ENCODE measurements around the gene ZBTB5.
"Not testable (repeated sequence)": the region's sequence is repeated elsewhere in the genome, so short reads cannot be mapped to it uniquely, and the experiment has no call there.

The ZBTB5 gene

GRCh38 chr9:37428345-37428744, 36.9 kb downstream of the ZBTB5 start:
- ChIA-PET CTCF (interaction anchor here (1.2 to 2.2 kb wide), 2 partner anchors 14 to 17 kb away, joined by 4 to 6 read pairs; no protein-coding TSS in a partner anchor), POLR2A (no interaction called here)
- no peak for TF ChIP-seq CTCF (IDR thresholded peaks at IDR 0.05; ENCODE audit: control extremely low read depth, extremely low read depth, low read depth, missing control alignments)
- DNase-seq (ENCODE audit: extremely low spot score), result no peak

- POLR2A ChIA-PET, result interaction anchor here (1.2 kb wide), 1 partner anchor 16 kb away, joined by 3 read pairs; no protein-coding TSS in a partner anchor
- no peak for TF ChIP-seq CTCF (IDR thresholded peaks at IDR 0.05; ENCODE audit: control extremely low read depth, extremely low read depth, low read depth, missing control alignments)
- DNase-seq (ENCODE audit: extremely low spot score), result no peak
- CTCF ChIA-PET, result interaction anchor here (7.4 kb wide), 1 partner anchor 15 kb away, joined by 49 read pairs; no protein-coding TSS in a partner anchor
Measured at GRCh38 chr9:37426846-37427245, 38.4 kb downstream of the ZBTB5 start.

- ChIA-PET POLR2A (interaction anchor here (1.2 kb wide), 1 partner anchor 15 kb away, joined by 3 read pairs; no protein-coding TSS in a partner anchor), CTCF (interaction anchor here (7.4 kb wide), 1 partner anchor 15 kb away, joined by 49 read pairs; no protein-coding TSS in a partner anchor)
- not testable (repeated sequence) for DNase-seq (ENCODE audit: extremely low spot score)
Measured at GRCh38 chr9:37426431-37426830, 38.8 kb downstream of the ZBTB5 start.

GRCh38 chr9:37425298-37425752, 39.9 kb downstream of the ZBTB5 start:
- ChIA-PET POLR2A (no interaction called here), CTCF (interaction anchor here (2.7 to 7.4 kb wide), 2 partner anchors 10 to 13 kb away, joined by 11 to 49 read pairs; no protein-coding TSS in a partner anchor)
- no peak for DNase-seq (ENCODE audit: extremely low spot score)
- TF ChIP-seq CTCF (IDR thresholded peaks at IDR 0.05; ENCODE audit: control extremely low read depth, extremely low read depth, low read depth, missing control alignments), result no peak

GRCh38 chr9:37424686-37425297, 40.5 kb downstream of the ZBTB5 start:
- DNase-seq (ENCODE audit: extremely low spot score), result no peak
- CTCF ChIA-PET, result interaction anchor here (1.2 to 7.4 kb wide), 3 partner anchors 9 to 13 kb away, joined by 3 to 49 read pairs (median 11); no protein-coding TSS in a partner anchor
- POLR2A ChIA-PET, result no interaction called here
- no peak for TF ChIP-seq CTCF (IDR thresholded peaks at IDR 0.05; ENCODE audit: control extremely low read depth, extremely low read depth, low read depth, missing control alignments)

- DNase-seq (ENCODE audit: extremely low spot score), result no peak
- ChIA-PET POLR2A (no interaction called here), CTCF (interaction anchor here (1.2 to 7.4 kb wide), 4 partner anchors 9 to 17 kb away, joined by 3 to 49 read pairs (median 7); no protein-coding TSS in a partner anchor)
- TF ChIP-seq CTCF (IDR thresholded peaks at IDR 0.05; ENCODE audit: control extremely low read depth, extremely low read depth, low read depth, missing control alignments), result no peak
Measured at GRCh38 chr9:37424204-37424685, 41.0 kb downstream of the ZBTB5 start.

GRCh38 chr9:37423508-37423907, 41.7 kb downstream of the ZBTB5 start:
- ChIA-PET POLR2A (no interaction called here), CTCF (interaction anchor here (1.2 to 7.4 kb wide), 4 partner anchors 8 to 16 kb away, joined by 3 to 49 read pairs (median 7); no protein-coding TSS in a partner anchor)
- DNase-seq (ENCODE audit: extremely low spot score), result no peak
- TF ChIP-seq CTCF (IDR thresholded peaks at IDR 0.05; ENCODE audit: control extremely low read depth, extremely low read depth, low read depth, missing control alignments), result no peak

Data from GM10248 (cell line).